Stimulated activated CD4-positive, alpha-beta T cell treated with anti-CD3 and anti-CD28 coated beads, Interleukin-4, amount 100 ng/mL, for 4 hours (primary cell): ENCODE results near the gene AZU1.
"Not testable (repeated sequence)": the region's sequence is repeated elsewhere in the genome, so short reads cannot be mapped to it uniquely, and the experiment has no call there.

Source experiments
- DNase-seq, 2 experiments: peaks; one replicate each; pipeline ENCODE4 v3.0.0-alpha.2; 2020

Gene AZU1

GRCh38 chr19:810883-811489 is 16.7 kb upstream of the AZU1 start:
- DNase-seq: no peak

GRCh38 chr19:811506-812048 is 16.1 kb upstream of the AZU1 start:
- no peak for DNase-seq

- no peak for DNase-seq
These were observed 15.4 kb upstream of the AZU1 start for GRCh38 chr19:812049-812746.

- no peak for DNase-seq
These were observed 14.9 kb upstream of the AZU1 start for GRCh38 chr19:812747-813218.

- DNase-seq: no peak
These were observed 14.2 kb upstream of the AZU1 start for GRCh38 chr19:813219-814151.

GRCh38 chr19:814152-815078 is 13.2 kb upstream of the AZU1 start:
- DNase-seq: peak in 1 of 2 experiments; percentile 9

GRCh38 chr19:815079-815774 is 12.4 kb upstream of the AZU1 start:
- DNase-seq: no peak

- DNase-seq: no peak
These were observed 11.7 kb upstream of the AZU1 start for GRCh38 chr19:815775-816499.

- no peak for DNase-seq
These were observed 11.2 kb upstream of the AZU1 start for GRCh38 chr19:816500-816857.

- DNase-seq: not testable (repeated sequence)
These were observed 7.4 kb upstream of the AZU1 start for GRCh38 chr19:820212-820611.

GRCh38 chr19:821231-821824 is 6.3 kb upstream of the AZU1 start:
- DNase-seq: no peak

GRCh38 chr19:821825-822503 is 5.7 kb upstream of the AZU1 start, which contains the start of gene PLPPR3:
PLPPR3 (minus strand) TSS chr19:821955; CDS start chr19:821559, 396 bp downstream.
- DNase-seq: no peak

GRCh38 chr19:823565-824121 is 4.0 kb upstream of the AZU1 start:
- no peak for DNase-seq

GRCh38 chr19:824885-825284 is 2.8 kb upstream of the AZU1 start:
- DNase-seq: no peak

GRCh38 chr19:825897-826644 is 1.6 kb upstream of the AZU1 start:
- DNase-seq: no peak

- no peak for DNase-seq
These were observed 325 bp upstream of the AZU1 start for GRCh38 chr19:827314-827709.

GRCh38 chr19:829129-829758 is 1.6 kb downstream of the AZU1 start:
- DNase-seq: no peak
